Camera-type eye (tissue), 1 donor: ENCODE results near the gene OR56A3. TPM values are rescaled to one million over a fixed set of nuclear protein-coding genes. Genes with fewer than 3 reads are reported as not detected.

Source experiments
- total RNA-seq: library from RNA; depleted of rRNA; stranded (reverse); fragments of >200 nt; gene quantifications from one replicate; pipeline ENCODE4 v1.2.3, GENCODE V29; 2014

OR56A3 gene
- not detected for total RNA-seq

GRCh38 chr11:5941951-5942350 lies at the start of gene OR56A3:
TSS of gene OR56A3 (plus strand) at chr11:5942251. CDS start at chr11:5947347, 5,096 bp downstream.

GRCh38 chr11:5892908-5893307 lies 49.1 kb upstream of the OR56A3 start, which contains the start of gene OR52E5:
TSS of gene OR52E5 (plus strand) at chr11:5893208. CDS start at chr11:5900777, 7,569 bp downstream.

GRCh38 chr11:5968394-5968793 lies 26.3 kb downstream of the OR56A3 start, which contains the start of gene OR56A5:
TSS of gene OR56A5 (minus strand) at chr11:5968494. CDS start at chr11:5968494, 0 bp downstream.

GRCh38 chr11:5986885-5987284 lies 44.8 kb downstream of the OR56A3 start, which contains the start of gene OR52L1:
TSS of gene OR52L1 (minus strand) at chr11:5986985. CDS start at chr11:5986930, 55 bp downstream.

Other genes with a start within 250 kb of the OR56A3 start
- not detected for gene OR56B1, start 205.8 kb upstream of the OR56A3 start, total RNA-seq
- not detected for gene OR52N4, start 188.0 kb upstream of the OR56A3 start, total RNA-seq
- not detected for gene OR52N5, start 158.9 kb upstream of the OR56A3 start, total RNA-seq
- gene OR52N1, start 151.0 kb upstream of the OR56A3 start, total RNA-seq = not detected
- gene OR52N2, start 133.3 kb upstream of the OR56A3 start, total RNA-seq = not detected
- not detected for gene OR52E6, start 100.4 kb upstream of the OR56A3 start, total RNA-seq
- gene OR52E8, start 84.6 kb upstream of the OR56A3 start, total RNA-seq = not detected
- not detected for gene OR52E4, start 61.6 kb upstream of the OR56A3 start, total RNA-seq
- gene OR52E5, start 49.0 kb upstream of the OR56A3 start, total RNA-seq = not detected
- not detected for gene OR56A5, start 26.2 kb downstream of the OR56A3 start, total RNA-seq
- gene OR52L1, start 44.7 kb downstream of the OR56A3 start, total RNA-seq = not detected
- gene OR56A4, start 64.7 kb downstream of the OR56A3 start, total RNA-seq = 0.11 TPM
- 0.11 TPM for gene OR56A1, start 88.5 kb downstream of the OR56A3 start, total RNA-seq
- not detected for gene OR56B4, start 165.4 kb downstream of the OR56A3 start, total RNA-seq
- gene OR52B2, start 228.1 kb downstream of the OR56A3 start, total RNA-seq = not detected